OCI-LY3 (cell line): ENCODE measurements around the gene FSTL5.

Experiments
- CTCF ChIP-seq: fragments of 200-600, 300-600 bp; sonication (generic); IDR thresholded peaks from 2 replicates; pipeline ENCODE4 v1.5.1; 2014; ENCODE audit warnings: antibody characterized with exemption, low read length, low read depth
- EZH2phosphoT487 ChIP-seq: fragments of 200-600 bp; shearing (Covaris generic); IDR thresholded peaks from 2 replicates; pipeline ENCODE4 v1.6.1; 2018; ENCODE audit warnings: antibody characterized with exemption, mixed run types, low read depth

GRCh38 chr4:161949946-161950725, 213.7 kb downstream of the FSTL5 start:
- TF ChIP-seq CTCF: no peak
- TF ChIP-seq EZH2phosphoT487: no peak
